OCI-LY3 (cell line): Measurements from ENCODE around the gene TRPM5.

Experiments
- H2AFZ ChIP-seq: fragments of 200-600, 300-600 bp; shearing (Covaris generic); 2 replicates; pipeline ENCODE4 v1.6.0; 2014; ENCODE audit warnings: antibody characterized with exemption, low read depth, low read length
- H3K27ac ChIP-seq: fragments of 200-600, 300-600 bp; sonication (generic); 2 replicates; pipeline ENCODE4 v1.5.1; 2014; ENCODE audit warnings: mild to moderate bottlenecking, low read length, moderate library complexity, mixed read lengths
- H3K27me3 ChIP-seq: fragments of 200-600, 300-600 bp; sonication (generic); 2 replicates; pipeline ENCODE4 v1.6.1; 2014; ENCODE audit warnings: low read depth, low read length, mixed read lengths
- H3K36me3 ChIP-seq: fragments of 200-600, 300-600 bp; sonication (generic); replicated peaks from 2 replicates; pipeline ENCODE3; 2014; ENCODE audit warnings: low read depth, low read length, mixed read lengths
- H3K4me1 ChIP-seq: fragments of 300-600, 200-600 bp; sonication (generic); 2 replicates; pipeline ENCODE4 v1.6.1; 2014; ENCODE audit warnings: low read length, mixed read lengths
- H3K4me2 ChIP-seq: fragments of 200-600, 300-600 bp; sonication (generic); 2 replicates; pipeline ENCODE4 v1.6.1; 2014; ENCODE audit warnings: low read length, mixed read lengths
- H3K4me3 ChIP-seq: fragments of 300-600, 200-600 bp; sonication (generic); 2 replicates; pipeline ENCODE4 v1.5.1; 2014; ENCODE audit warnings: antibody characterized with exemption, mild to moderate bottlenecking, low read length, moderate library complexity
- H3K79me2 ChIP-seq: fragments of 300-600, 200-600 bp; shearing (Covaris generic); 2 replicates; pipeline ENCODE4 v1.6.1; 2014; ENCODE audit warnings: mild to moderate bottlenecking, low read length, mixed read lengths
- H3K9ac ChIP-seq: fragments of 300-600, 200-600 bp; shearing (Covaris generic); 2 replicates; pipeline ENCODE4 v1.6.0; 2014; ENCODE audit warnings: mild to moderate bottlenecking, low read length, moderate library complexity
- H3K9me3 ChIP-seq: fragments of 200-600, 300-600 bp; shearing (Covaris generic); 2 replicates; pipeline ENCODE4 v1.6.1; 2014; ENCODE audit warnings: low read length, mixed read lengths; ENCODE audit not compliant: insufficient read depth
- H4K20me1 ChIP-seq: fragments of 200-600, 300-600 bp; sonication (generic); 2 replicates; pipeline ENCODE4 v1.6.1; 2016; ENCODE audit warnings: low read length, mixed read lengths; ENCODE audit not compliant: insufficient read depth
- EZH2phosphoT487 ChIP-seq: fragments of 200-600 bp; shearing (Covaris generic); IDR thresholded peaks from 2 replicates; pipeline ENCODE4 v1.6.1; 2018; ENCODE audit warnings: antibody characterized with exemption, mixed run types, low read depth
- TF ChIP-seq, protein P1 (sequence below): fragments of 200-600, 300-600 bp; sonication (generic); IDR thresholded peaks from 2 replicates; pipeline ENCODE4 v1.5.1; 2014; ENCODE audit warnings: antibody characterized with exemption, low read length, low read depth

The TRPM5 gene

DNA sequence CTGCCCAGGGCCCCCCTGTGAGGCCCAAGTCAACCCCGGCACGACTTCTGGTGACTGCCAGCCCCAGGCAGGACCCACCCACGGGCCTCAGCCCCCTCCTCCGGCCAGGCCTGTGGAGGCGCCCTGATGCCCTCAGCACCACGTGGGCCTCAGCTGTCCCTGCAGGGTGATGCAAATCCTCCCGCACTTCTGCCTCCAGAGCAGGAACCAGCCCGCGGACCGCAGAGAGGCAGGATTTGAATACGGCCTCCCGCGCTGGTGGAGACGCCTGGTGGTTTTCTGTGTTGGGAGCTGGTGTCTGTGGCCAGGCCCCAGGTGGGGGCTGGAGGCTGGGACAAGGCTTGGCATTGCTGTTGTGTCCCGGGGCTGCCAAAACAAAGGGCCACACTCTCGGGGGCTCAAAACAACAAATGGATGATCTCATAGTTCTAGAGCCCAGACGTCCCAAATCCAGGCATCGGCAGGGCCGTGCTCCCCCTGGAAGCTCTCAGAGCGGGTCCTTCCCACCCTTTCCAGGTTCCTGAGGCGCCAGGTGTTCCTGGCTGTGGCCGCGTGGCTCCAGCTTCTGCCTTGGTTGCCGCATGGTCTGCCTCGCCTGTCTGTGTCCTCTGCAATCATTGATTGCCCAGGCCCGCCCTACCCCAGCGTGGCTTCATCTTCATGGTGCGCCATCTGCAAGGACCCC, 19.4 kb downstream of the TRPM5 start:
- Histone ChIP-seq H4K20me1 (no peaks in the 10 kb centered on the region), H3K79me2 (no peaks in the 10 kb centered on the region), H3K4me3 (no peak overlapping the region), H3K27ac (no peak overlapping the region), H3K4me1 (peaks cover 6% of the 10 kb centered on the region), H3K36me3 (no peaks in the 10 kb centered on the region), H3K27me3 (no peaks in the 10 kb centered on the region), H3K9me3 (no peaks in the 10 kb centered on the region), H2AFZ (no peak overlapping the region), H3K9ac (no peak overlapping the region), H3K4me2 (no peak overlapping the region)
- TF ChIP-seq, protein P1, sequence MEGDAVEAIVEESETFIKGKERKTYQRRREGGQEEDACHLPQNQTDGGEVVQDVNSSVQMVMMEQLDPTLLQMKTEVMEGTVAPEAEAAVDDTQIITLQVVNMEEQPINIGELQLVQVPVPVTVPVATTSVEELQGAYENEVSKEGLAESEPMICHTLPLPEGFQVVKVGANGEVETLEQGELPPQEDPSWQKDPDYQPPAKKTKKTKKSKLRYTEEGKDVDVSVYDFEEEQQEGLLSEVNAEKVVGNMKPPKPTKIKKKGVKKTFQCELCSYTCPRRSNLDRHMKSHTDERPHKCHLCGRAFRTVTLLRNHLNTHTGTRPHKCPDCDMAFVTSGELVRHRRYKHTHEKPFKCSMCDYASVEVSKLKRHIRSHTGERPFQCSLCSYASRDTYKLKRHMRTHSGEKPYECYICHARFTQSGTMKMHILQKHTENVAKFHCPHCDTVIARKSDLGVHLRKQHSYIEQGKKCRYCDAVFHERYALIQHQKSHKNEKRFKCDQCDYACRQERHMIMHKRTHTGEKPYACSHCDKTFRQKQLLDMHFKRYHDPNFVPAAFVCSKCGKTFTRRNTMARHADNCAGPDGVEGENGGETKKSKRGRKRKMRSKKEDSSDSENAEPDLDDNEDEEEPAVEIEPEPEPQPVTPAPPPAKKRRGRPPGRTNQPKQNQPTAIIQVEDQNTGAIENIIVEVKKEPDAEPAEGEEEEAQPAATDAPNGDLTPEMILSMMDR, result no peak
- TF ChIP-seq EZH2phosphoT487, result no peak

DNA sequence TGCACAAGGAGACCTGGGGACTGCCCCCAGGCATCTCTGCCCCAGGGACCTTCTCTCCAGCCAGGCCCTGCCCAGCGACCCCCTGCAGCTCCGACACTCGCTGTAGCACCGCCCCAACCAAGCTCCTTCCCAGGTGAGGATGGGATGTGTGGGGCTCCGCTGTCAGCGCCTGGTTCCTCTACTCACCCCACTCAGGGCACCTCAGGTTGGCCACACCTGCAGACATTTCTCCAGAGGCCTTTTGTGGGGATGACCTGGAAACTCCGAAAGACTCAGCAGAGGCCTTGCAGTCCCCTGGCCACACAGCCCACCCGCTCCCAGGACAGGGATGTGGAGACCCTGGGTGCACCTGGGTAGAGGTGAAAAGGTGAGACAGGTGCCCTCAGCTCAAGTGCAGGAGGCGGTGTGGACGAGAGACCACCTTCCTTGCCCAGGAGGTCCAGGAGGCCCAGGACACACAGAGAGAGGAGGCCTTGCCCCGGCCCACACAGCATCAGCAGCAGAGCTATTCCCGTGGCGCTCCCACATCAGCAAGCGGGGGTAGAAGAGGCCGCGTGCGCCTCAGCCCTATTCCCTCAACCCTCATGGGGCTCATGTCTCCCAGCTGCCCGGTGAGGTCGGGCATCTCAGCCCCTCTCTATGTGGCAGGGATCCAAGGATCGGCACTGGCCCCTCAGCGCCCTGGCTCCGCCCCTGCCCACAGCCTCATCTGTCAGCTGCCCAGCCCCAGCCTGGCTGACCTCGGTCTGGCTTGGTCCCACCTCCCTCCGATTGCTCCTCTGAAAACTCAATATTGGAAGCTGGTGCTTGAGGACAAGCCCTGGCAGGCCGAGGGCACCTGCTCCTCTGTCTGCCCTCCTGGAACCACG, 20.9 kb downstream of the TRPM5 start:
- TF ChIP-seq, protein P1, result no peak
- no peak for TF ChIP-seq EZH2phosphoT487
- H3K4me1 ChIP-seq, result peaks cover 9% of the 10 kb centered on the region
- no peaks in the 10 kb centered on the region for H3K27me3 ChIP-seq
- H3K9me3 ChIP-seq, result no peaks in the 10 kb centered on the region
- H3K27ac ChIP-seq, result no peak overlapping the region
- H3K36me3 ChIP-seq, result no peaks in the 10 kb centered on the region
- no peaks in the 10 kb centered on the region for H3K79me2 ChIP-seq
- no peak overlapping the region for H2AFZ ChIP-seq
- no peak overlapping the region for H3K4me3 ChIP-seq
- no peak overlapping the region for H3K4me2 ChIP-seq
- H3K9ac ChIP-seq, result no peak overlapping the region
- no peaks in the 10 kb centered on the region for H4K20me1 ChIP-seq

DNA sequence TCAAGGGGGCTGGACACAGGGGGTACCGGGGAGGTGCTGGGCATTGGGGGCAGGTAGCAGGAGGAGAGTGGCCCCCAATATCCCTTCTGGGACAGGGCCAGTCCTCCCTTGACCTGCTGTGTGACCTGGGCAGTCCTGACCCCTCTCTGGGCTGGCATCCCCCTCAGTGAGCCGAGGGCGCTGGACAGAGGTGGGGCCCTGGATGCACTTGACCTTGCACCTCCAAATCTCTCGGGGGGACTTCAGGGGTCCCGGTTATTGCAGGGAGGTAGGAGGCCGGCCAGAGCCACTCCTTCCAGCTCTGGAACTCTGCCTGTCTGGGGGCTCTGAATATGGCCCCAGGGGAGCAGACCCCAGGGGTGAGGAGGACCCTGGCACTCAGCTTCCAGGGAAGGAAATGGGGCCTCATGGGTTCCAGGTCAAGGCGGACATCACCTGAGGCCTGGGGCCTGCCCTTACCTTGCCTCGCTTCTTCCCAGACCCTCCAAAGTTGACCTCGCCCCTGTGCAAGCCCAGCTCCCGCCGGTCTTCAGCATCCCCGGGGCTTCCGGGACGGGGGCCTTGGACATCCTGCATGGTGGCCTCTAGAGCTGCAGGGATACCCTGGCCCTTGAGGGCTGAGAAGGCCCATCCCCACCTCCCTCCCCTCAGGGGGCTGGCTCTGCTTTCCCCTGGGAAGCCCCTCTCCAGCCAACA, 21.7 kb downstream of the TRPM5 start:
- TF ChIP-seq, protein P1, result no peak
- TF ChIP-seq EZH2phosphoT487, result no peak
- H3K9me3 ChIP-seq, result no peaks in the 10 kb centered on the region

DNA sequence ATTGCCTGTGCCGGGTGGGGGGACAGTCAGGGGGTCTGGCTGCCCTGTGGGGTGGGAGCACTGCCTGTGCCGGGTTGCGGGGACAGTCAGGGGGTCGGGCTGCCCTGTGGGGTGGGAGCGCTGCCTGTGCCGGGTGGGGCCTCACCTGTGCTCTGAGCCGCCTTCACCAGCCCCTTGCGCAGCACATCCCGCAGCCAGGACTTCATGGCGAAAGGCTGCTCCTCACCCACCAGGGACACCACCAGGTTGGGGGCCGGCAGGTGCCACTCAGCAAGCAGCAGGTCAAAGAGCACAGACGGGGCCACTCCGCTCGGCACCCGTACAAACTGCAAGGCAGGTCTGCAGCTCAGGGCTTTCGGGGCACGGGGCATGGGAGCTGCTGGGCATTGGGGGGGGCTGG, 22.3 kb downstream of the TRPM5 start:
- Histone ChIP-seq H3K9me3 (no peaks in the 10 kb centered on the region), H3K36me3 (no peaks in the 10 kb centered on the region), H3K79me2 (no peaks in the 10 kb centered on the region), H4K20me1 (no peaks in the 10 kb centered on the region), H3K4me2 (no peak overlapping the region), H3K27ac (no peak overlapping the region), H3K4me1 (peaks cover 9% of the 10 kb centered on the region), H3K4me3 (no peak overlapping the region), H3K27me3 (no peaks in the 10 kb centered on the region), H3K9ac (no peak overlapping the region), H2AFZ (no peak overlapping the region)
- TF ChIP-seq, protein P1, result no peak
- no peak for TF ChIP-seq EZH2phosphoT487

More for the DNA sequence above, 21.7 kb downstream of the TRPM5 start:
- no peak overlapping the region for H3K27ac ChIP-seq
- no peak overlapping the region for H3K4me2 ChIP-seq
- no peaks in the 10 kb centered on the region for H3K36me3 ChIP-seq
- H3K27me3 ChIP-seq, result no peaks in the 10 kb centered on the region
- no peak overlapping the region for H2AFZ ChIP-seq
- no peaks in the 10 kb centered on the region for H3K79me2 ChIP-seq
- no peak overlapping the region for H3K9ac ChIP-seq
- peaks cover 9% of the 10 kb centered on the region for H3K4me1 ChIP-seq
- no peak overlapping the region for H3K4me3 ChIP-seq
- no peaks in the 10 kb centered on the region for H4K20me1 ChIP-seq
